ENCODE results near the gene IGFL2. TPM values are rescaled to one million over a fixed set of nuclear protein-coding genes. Genes with fewer than 3 reads are reported as not detected.
"Not testable (repeated sequence)": the region's sequence is repeated elsewhere in the genome, so short reads cannot be mapped to it uniquely, and the experiment has no call there.

Gene IGFL2
- total RNA-seq, 2 experiments from 2014 or later, result not detected

DNA sequence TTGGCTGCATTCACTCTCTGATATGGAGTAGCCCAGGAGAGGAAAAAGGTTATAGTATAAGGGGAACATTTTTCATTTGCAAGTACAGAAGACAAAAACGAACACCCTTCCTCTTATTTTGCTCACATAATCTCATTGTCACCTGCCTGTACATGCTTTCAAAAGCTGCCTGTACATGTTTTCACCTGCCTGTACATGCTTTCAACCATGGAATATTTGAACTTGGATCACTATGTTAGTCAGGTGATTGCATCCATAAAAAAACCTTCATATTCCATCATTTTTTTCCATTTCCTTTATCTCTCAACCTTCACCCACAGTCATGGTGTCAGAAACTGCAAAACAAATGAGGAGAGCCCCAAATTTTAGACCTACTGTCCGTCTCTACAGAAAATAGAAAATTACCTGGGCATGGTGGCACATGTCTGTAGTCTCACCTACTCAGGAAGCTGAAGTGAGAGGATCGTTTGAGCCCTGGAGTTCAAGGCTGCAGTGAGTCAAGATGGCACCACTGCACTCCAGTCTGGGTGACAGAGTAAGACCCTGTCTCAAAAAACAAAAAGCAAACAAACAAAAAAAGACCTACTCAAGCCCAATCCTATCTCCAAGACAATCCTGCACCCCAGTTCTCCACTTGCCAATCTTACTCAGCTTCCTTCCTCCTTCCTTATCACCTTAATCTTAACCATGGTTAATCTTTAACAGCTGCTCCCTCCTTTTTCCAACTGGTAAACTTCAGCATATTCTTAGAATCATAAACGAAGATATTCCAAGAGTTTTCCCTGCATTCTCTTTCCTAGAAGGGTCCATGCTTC is 11.6 kb downstream of the IGFL2 start:
- CTCF ChIA-PET, result no interaction called here
- H3K27me3 Mint-ChIP-seq, result peaks cover 44% of the 10 kb centered on the region
- DNase-seq (no peak), ATAC-seq (no peak)
- H3K36me3 Mint-ChIP-seq, result no peaks in the 10 kb centered on the region
- peaks cover 5% of the 10 kb centered on the region for H3K9me3 Mint-ChIP-seq (ENCODE audit: low read depth)
- H3K27ac Mint-ChIP-seq, result no peak overlapping the region
- no peaks in the 10 kb centered on the region for H3K4me1 Mint-ChIP-seq
- no peak overlapping the region for H3K4me3 Mint-ChIP-seq

DNA sequence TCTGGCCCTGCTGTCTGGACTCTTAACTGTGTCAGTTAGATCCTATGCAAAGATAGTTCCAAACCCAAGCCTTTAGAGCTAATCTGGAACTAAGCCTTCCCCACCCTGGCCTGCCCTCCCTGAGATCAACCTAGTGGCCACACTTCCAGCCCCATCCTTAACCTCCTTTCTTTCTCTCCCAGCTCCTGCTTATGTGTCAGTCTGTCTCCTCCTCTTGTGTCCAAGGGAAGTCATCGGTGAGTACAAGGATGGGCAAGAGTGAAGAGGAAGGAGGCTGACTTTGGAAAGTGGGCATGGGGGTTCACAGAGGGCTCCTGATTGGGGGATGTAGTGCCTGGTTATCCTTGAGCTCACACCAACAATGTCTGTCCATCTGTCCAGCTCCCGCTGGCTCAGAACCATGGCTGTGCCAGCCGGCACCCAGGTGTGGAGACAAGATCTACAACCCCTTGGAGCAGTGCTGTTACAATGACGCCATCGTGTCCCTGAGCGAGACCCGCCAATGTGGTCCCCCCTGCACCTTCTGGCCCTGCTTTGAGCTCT is 12.3 kb downstream of the IGFL2 start:
- Mint-ChIP-seq H3K4me3 (no peak overlapping the region), H3K36me3 (no peaks in the 10 kb centered on the region), H3K27me3 (peaks cover 40% of the 10 kb centered on the region), H3K27ac (no peak overlapping the region), H3K9me3 (ENCODE audit: low read depth) (peaks cover 5% of the 10 kb centered on the region), H3K4me1 (no peaks in the 10 kb centered on the region)
- CTCF ChIA-PET, result no interaction called here
- ATAC-seq, result no peak
- DNase-seq, result no peak

DNA sequence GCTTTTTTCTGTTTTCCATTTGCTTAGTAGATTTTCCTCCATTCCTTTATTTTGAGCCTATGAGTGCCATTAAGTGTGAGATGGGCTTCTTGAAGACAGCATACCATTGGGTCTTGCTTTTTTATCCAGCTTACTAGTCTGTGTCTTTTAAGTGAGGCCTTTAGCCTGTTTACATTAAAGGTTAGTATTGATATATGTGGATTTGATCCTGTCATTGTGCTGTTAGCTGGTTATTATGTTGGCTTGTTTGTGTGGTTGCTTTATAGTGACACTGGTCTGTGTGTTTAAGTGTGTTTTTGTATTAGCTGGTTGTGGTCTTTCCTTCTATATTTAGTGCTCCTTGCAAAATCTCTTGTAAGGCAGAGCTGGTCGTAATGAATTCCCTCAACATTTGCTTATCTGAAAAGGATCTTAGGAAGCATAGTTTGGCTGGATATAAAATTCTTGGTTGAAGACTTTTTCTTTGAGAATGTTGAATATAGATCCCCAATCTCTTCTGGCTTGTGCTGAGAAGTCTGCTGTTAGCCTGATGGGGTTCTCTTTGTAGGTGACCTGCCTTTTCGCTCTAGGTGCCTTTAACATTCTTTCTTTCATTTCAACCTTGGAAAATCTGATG is 13.7 kb downstream of the IGFL2 start:
- H3K4me3 Mint-ChIP-seq; DNase-seq; H3K27ac Mint-ChIP-seq; CTCF ChIA-PET; H3K9me3 Mint-ChIP-seq (ENCODE audit: low read depth); H3K4me1 Mint-ChIP-seq; ATAC-seq; H3K36me3 Mint-ChIP-seq: not testable (repeated sequence)
- peaks cover 37% of the 10 kb centered on the region for H3K27me3 Mint-ChIP-seq

DNA sequence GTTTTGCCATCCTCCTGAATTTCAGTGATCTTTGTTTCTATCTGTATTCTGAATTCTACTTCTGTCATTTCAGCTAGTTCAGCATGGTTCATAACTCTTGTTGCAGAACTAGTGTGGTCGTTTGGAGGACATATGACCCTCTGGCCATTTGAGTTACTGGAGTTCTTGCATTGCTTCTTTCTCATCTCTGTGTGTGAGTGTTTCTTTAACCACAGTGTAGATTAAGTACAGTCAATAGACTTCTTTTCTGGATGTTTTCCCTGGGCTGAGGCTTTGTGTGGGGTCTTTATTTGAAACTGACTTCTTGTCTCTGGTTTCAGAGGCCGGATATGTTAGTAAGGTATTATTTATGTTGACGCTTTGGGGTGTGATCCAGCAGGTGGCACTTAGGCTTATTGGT is 14.7 kb downstream of the IGFL2 start:
- H3K27ac Mint-ChIP-seq, result no peak overlapping the region
- no peak overlapping the region for H3K4me3 Mint-ChIP-seq
- peaks cover 5% of the 10 kb centered on the region for H3K9me3 Mint-ChIP-seq (ENCODE audit: low read depth)
- CTCF ChIA-PET, result no interaction called here
- no peak for ATAC-seq
- peaks cover 30% of the 10 kb centered on the region for H3K27me3 Mint-ChIP-seq
- no peaks in the 10 kb centered on the region for H3K36me3 Mint-ChIP-seq
- no peak for DNase-seq
- H3K4me1 Mint-ChIP-seq, result no peaks in the 10 kb centered on the region

DNA sequence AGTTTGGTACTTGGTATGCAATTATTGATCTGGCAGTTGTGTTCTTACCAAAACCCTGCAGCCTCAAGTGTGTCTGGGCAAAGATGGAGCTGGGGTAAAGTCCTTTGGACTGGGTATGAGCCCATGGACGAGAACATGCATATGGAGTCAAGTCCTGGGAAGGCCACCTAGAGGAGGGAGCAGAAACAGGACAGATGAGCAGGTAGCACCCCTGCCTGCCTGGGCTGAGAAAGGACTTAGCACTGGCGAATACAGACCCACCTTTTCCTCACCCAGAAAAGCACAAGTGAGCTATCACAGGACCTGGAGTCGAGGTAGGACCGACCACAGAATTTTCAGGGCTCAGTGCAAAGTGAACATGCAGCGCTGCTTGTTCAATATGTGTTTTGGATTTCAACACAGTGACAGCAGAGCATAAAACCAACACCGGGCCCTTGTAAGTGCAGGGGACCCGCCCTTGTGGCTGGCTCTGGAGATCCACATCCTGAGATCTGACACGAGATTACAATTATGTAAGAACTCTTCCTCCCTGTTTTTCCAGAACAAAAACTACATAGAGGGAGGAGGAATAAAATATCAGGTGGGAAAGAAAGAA is 25.9 kb downstream of the IGFL2 start:
- H3K4me3 Mint-ChIP-seq, result no peak overlapping the region
- CTCF ChIA-PET, result interaction anchor here (0.6 to 1.0 kb wide), 2 partner anchors 107 to 145 kb away, joined by 3 to 5 read pairs; no protein-coding TSS in a partner anchor
- ATAC-seq (no peak), DNase-seq (no peak)
- no peak overlapping the region for H3K27ac Mint-ChIP-seq
- H3K4me1 Mint-ChIP-seq, result no peaks in the 10 kb centered on the region
- peaks cover 42% of the 10 kb centered on the region for H3K27me3 Mint-ChIP-seq
- no peaks in the 10 kb centered on the region for H3K36me3 Mint-ChIP-seq
- H3K9me3 Mint-ChIP-seq (ENCODE audit: low read depth), result no peaks in the 10 kb centered on the region

DNA sequence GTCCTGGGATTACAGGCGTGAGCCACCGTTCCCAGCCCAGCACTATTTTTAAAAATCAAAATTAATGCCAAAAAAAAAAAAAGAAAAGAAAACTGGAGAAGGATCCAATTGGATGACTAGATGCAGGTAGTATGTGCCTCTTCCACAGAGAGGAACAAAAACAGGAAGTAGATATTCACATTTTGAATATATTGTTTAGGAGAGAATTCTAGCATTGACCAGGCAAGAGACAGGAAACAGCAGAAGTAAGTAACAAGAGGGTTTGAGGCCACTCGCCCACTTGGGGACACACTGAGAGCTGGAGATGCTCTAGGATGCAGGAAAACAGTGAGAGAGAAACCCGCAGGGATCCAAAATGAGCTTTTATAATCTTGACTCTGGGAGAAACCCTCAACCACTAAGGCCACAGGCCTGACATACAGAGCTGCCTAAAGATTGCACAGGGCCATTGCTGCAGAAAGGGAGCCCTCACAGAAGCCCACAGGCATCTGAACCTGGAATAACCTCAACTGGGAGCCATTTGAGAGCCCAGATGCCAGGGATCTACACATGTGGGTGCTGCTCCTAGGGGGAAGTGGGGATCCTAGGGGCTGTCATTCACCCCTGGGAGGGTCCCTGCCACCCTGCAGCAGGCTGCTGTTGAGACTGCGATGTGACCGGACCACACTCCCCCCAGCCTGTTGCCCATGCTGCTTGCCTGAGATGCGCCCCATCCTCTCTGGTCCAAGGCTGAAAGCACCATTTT is 28.2 kb downstream of the IGFL2 start:
- H3K27ac Mint-ChIP-seq, result no peak overlapping the region
- CTCF ChIA-PET, result no interaction called here
- H3K9me3 Mint-ChIP-seq (ENCODE audit: low read depth), result no peaks in the 10 kb centered on the region
- peaks cover 36% of the 10 kb centered on the region for H3K27me3 Mint-ChIP-seq
- ATAC-seq (no peak), DNase-seq (no peak)
- no peaks in the 10 kb centered on the region for H3K36me3 Mint-ChIP-seq
- no peaks in the 10 kb centered on the region for H3K4me1 Mint-ChIP-seq
- H3K4me3 Mint-ChIP-seq, result no peak overlapping the region

DNA sequence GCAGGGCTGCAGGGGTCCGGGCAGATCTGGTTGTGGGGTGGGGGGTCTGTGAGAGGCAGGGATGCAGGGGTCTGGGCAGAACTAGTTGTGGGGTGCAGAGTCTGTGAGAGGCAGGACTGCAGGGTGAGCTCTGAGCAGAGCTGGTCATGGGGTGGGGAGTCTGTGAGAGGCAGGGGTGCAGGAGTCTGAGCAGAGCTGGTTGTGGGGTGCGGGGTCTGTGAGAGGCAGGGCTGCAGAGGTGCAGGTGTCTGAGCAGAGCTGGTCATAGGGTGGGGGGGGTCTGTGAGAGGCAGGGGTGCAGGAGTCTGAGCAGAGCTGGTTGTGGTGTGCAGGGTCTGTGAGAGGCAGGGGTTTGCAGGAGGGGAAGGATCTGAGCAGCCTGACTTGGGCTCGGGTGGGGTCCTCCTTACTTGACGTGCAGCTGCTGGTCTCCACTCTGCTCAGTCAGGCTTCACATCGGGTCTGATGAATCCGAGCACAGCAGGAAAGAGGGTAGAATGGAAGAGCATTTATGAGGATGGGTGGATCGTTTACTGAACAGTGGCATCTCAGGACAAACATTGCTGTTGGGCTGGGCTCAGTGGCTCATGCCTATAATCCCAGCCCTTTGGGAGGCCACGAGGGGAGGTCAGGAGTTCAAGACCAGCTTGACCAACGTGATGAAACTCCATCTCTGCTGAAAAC is 31.2 kb downstream of the IGFL2 start:
- Mint-ChIP-seq H3K4me1 (peaks cover 4% of the 10 kb centered on the region), H3K36me3 (no peaks in the 10 kb centered on the region), H3K27ac (no peak overlapping the region), H3K4me3 (no peak overlapping the region), H3K9me3 (ENCODE audit: low read depth) (no peaks in the 10 kb centered on the region), H3K27me3 (peaks cover 33% of the 10 kb centered on the region)
- ATAC-seq (no peak), DNase-seq (no peak)
- CTCF ChIA-PET, result no interaction called here

DNA sequence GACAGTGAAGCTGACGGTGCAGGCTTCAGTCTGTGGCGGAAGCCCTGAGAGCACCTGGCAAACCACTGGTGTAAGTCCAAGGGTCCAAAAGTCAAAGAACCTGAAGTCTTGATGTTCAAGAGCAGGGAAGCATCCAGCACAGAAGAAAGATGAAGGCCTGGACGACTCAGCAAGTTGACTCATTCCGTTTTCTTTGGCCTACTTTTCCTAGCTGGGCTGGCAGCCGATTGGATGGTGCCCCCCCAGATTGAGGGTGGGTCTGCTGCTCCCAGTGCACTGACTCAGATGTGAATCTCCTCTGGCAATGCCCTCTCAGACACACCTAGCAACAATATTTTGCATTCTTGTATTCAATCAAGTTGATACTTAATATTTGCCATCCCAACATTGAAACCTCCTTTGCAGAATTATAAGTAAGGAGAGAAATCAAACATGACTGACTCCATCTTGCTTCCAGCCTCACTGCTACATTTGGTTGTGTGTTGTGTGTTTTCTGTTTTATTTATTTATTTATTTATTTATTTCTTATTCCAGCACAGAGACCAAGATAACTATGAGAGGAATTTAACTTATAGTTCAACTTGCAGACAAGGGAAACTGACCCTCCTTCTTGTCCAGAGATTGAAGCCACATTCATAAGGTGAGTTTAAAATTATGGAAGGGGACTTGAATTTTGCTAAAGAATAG is 32.8 kb downstream of the IGFL2 start:
- Mint-ChIP-seq H3K4me1 (peaks cover 9% of the 10 kb centered on the region), H3K27ac (no peak overlapping the region), H3K4me3 (no peak overlapping the region), H3K9me3 (ENCODE audit: low read depth) (no peaks in the 10 kb centered on the region), H3K27me3 (peaks cover 40% of the 10 kb centered on the region), H3K36me3 (no peaks in the 10 kb centered on the region)
- DNase-seq (no peak), ATAC-seq (no peak)
- CTCF ChIA-PET, result interaction anchor here (1.5 kb wide), 1 partner anchor 153 kb away, joined by 4 read pairs; no protein-coding TSS in a partner anchor

DNA sequence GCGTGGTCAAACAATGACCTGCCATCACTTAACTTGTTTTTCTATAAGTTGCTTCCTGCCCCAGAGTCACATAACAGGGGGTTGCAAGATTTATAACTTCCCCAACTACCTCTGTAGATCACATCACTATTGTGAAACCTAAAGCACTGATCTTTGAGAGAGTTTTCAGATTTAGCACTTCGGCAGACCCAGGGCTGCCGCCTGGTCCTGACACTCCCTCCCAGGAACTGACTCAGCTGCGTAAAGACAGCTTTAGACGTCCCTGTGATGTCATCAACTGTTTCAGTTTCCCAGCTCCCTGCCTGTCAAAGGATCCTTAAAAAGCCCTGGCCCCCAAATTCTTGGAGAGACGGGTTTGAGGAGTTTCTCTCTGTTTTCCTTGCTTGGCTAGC is 33.3 kb downstream of the IGFL2 start:
- H3K36me3 Mint-ChIP-seq, result no peaks in the 10 kb centered on the region
- no peak overlapping the region for H3K27ac Mint-ChIP-seq
- DNase-seq, result no peak
- H3K4me3 Mint-ChIP-seq, result no peak overlapping the region
- ATAC-seq, result no peak
- H3K9me3 Mint-ChIP-seq (ENCODE audit: low read depth), result no peaks in the 10 kb centered on the region
- H3K4me1 Mint-ChIP-seq, result peaks cover 9% of the 10 kb centered on the region
- CTCF ChIA-PET, result interaction anchor here (1.5 kb wide), 1 partner anchor 153 kb away, joined by 4 read pairs; no protein-coding TSS in a partner anchor
- H3K27me3 Mint-ChIP-seq, result peaks cover 43% of the 10 kb centered on the region

DNA sequence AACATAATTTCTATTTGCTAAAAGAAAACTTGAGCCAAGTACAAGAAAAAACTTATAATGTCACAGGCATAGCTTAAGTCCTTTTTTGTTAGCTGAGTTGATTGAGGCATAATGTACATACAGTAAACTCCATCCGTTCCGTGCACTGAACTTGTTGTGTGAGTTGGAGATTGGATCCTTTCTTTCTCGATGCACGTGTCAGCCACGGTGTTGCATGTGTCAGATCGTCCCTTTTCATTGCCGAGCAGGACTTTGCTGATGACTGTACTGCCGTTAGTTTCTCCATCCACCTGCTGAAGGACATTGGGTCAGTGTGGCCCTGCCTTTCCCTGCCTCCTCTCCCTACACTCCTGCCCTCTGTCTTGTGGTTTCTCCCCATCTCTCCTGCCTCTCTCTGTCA is 34.4 kb downstream of the IGFL2 start:
- Mint-ChIP-seq H3K4me3 (no peak overlapping the region), H3K27ac (no peak overlapping the region), H3K27me3 (peaks cover 46% of the 10 kb centered on the region), H3K9me3 (ENCODE audit: low read depth) (no peaks in the 10 kb centered on the region), H3K36me3 (no peaks in the 10 kb centered on the region), H3K4me1 (peaks cover 9% of the 10 kb centered on the region)
- CTCF ChIA-PET, result interaction anchor here (1.5 kb wide), 1 partner anchor 154 kb away, joined by 4 read pairs; no protein-coding TSS in a partner anchor
- DNase-seq (no peak), ATAC-seq (no peak)

DNA sequence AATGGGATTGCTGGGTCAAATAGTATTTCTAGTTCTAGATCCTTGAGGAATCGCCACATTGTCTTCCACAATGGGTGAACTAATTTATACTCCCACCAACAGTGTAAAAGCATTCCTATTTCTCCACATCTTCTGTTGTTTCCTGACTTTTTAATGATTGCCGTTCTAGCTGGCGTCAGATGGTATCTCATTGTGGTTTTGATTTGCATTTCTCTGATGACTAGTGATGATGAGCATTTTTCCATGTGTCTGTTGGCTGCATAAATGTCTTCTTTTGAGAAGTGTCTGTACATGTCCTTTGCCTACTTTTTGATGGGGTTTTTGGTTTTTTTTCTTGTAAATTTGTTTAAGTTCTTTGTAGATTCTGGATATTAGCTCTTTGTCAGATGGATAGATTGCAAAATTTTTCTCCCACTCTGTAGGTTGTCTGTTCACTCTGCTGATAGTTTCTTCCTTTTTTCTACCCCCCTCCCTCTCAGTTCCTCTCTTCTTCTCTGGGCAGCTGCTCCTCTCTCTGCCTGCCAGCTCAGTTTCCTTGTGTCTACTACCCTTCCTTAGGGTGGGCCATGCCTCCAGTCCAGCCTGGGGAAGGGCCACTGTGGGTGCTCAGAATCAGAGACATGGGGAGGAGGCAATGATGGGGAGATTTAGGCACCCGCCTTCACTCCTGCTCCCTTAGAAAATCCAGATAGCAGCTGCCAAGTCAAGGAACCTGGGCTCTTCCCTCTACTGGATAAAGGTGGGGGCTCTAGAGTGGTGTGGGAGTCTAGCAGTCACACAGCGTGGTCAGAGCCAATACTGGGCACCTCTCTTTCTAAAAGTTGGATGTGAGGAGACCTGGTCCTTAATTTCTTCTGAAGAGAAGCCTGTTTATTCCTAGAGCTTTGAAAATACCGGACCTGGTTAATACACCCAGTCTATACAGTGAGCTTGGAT is 37.0 kb downstream of the IGFL2 start:
- not testable (repeated sequence) for ATAC-seq; H3K36me3 Mint-ChIP-seq; DNase-seq; H3K4me3 Mint-ChIP-seq; H3K4me1 Mint-ChIP-seq; H3K9me3 Mint-ChIP-seq (ENCODE audit: low read depth); H3K27ac Mint-ChIP-seq
- H3K27me3 Mint-ChIP-seq, result peaks cover 57% of the 10 kb centered on the region
- CTCF ChIA-PET, result interaction anchor here (1.5 kb wide), 1 partner anchor 9 kb away, joined by 4 read pairs; no protein-coding TSS in a partner anchor

All from activated CD8-positive, alpha-beta memory T cell treated with anti-CD3 and anti-CD28 coated beads, Interleukin-2, amount 10 ng/mL, durations not matched to agents 7 days and 5 days (primary cell).